Fibroblast of lung (primary cell): ENCODE data around the gene H2AZ2.
"Not testable (repeated sequence)": the region's sequence is repeated elsewhere in the genome, so short reads cannot be mapped to it uniquely, and the experiment has no call there.

ENCODE experiments used
- CTCF ChIP-seq, 2 donors: IDR thresholded peaks in 1 of 2; conservative IDR thresholded peaks in 1 of 2; 1 replicate in 1 of 2; 2 replicates in 1 of 2; pipeline ENCODE4 v1.5.1; 2011 to 2012; ENCODE audit warnings: low read length in 2 of 2, control low read depth in 1 of 2, inconsistent platforms in 1 of 2, low read depth in 1 of 2, mild to moderate bottlenecking in 1 of 2
- EZH2 ChIP-seq: IDR thresholded peaks from 2 replicates; pipeline ENCODE4 v1.5.1; 2012; ENCODE audit warnings: low read length, control low read depth, mild to moderate bottlenecking; ENCODE audit errors: missing control alignments

GRCh38 chr7:44842675-44843074 is 5.2 kb downstream of the H2AZ2 start:
- not testable (repeated sequence) for TF ChIP-seq CTCF (conservative IDR thresholded peaks at IDR 0.05 in 1 of 2, IDR thresholded peaks at IDR 0.05 in 1 of 2; ENCODE audit: low read depth in 1 of 2, low read length in 2 of 2); EZH2
